ENCODE results near the gene GALNT9. TPM values are rescaled to one million over a fixed set of nuclear protein-coding genes. Genes with fewer than 3 reads are reported as not detected.

Gene GALNT9
- total RNA-seq, 1 experiment from 2014 or later: 2.6 TPM

- TF ChIP-seq CTCF (IDR thresholded peaks at IDR 0.05 in 2 of 3, conservative IDR thresholded peaks at IDR 0.05 in 1 of 3; ENCODE audit: borderline replicate concordance in 1 of 3, insufficient read depth in 1 of 3, low read depth in 2 of 3, low read length in 2 of 3) (no peak), YY1 (IDR thresholded peaks at IDR 0.05; ENCODE audit: extremely low read depth, insufficient replicate concordance, low read depth, low read length) (no peak), ZBTB33 (IDR thresholded peaks at IDR 0.05; ENCODE audit: extremely low read depth, insufficient replicate concordance, low read length) (no peak)
Measured at GRCh38 chr12:132170094-132170636, 159.2 kb downstream of the GALNT9 start (continued).

- H3K9me2 ChIP-seq (ENCODE audit: insufficient read depth): no peaks in the 10 kb centered on the region
- no peaks in the 10 kb centered on the region for H3K36me3 ChIP-seq (ENCODE audit: control insufficient read depth in 1 of 2, insufficient read depth in 2 of 2, low read length in 2 of 2)
- ChIA-PET RAD21 (ENCODE audit: low non-redundant PET in 1 of 2, low total read pairs in 2 of 2, uncharacterized antibody in 2 of 2, unreplicated experiment in 2 of 2) (interaction anchor here in 1 of 2 experiments (0.5 kb wide), 1 partner anchor 220 kb away, joined by 3 read pairs; the partner anchor contains the start of gene EP400), POLR2A (no interaction called here), CTCF (no interaction called here)
- H3K9me3 ChIP-seq (ENCODE audit: control insufficient read depth in 1 of 2, insufficient read depth in 1 of 2, low read depth in 1 of 2, low read length in 2 of 2): no peaks in the 10 kb centered on the region
- BruUV-seq (replicated peaks): no TSS peak
- no peaks in the 10 kb centered on the region for H3K4me1 ChIP-seq (ENCODE audit: control insufficient read depth in 1 of 2, insufficient read depth in 2 of 2, low read length in 2 of 2)
- intact Hi-C loops (cut with micrococcal nuclease): no loop called here
- no peak for ATAC-seq
- H2AFZ ChIP-seq (ENCODE audit: low read depth, low read length, poor library complexity, severe bottlenecking): no peak overlapping the region
- no peak overlapping the region for H3K4me3 ChIP-seq (replicated peaks in 1 of 2; ENCODE audit: low read depth in 1 of 2, low read length in 2 of 2)
- no peak overlapping the region for H3K27ac ChIP-seq (ENCODE audit: low read depth, low read length)
- H4K20me1 ChIP-seq (ENCODE audit: insufficient read depth): no peaks in the 10 kb centered on the region
- no peak overlapping the region for H3K4me2 ChIP-seq (ENCODE audit: low read length)
- no peaks in the 10 kb centered on the region for H3K27me3 ChIP-seq (ENCODE audit: insufficient read depth, low read length)
- no peaks in the 10 kb centered on the region for H3K79me2 ChIP-seq (ENCODE audit: insufficient read depth, low read length)
- no peak overlapping the region for H3K9ac ChIP-seq (ENCODE audit: low read length)
- no peak for TF ChIP-seq RAD21 (IDR thresholded peaks at IDR 0.05; ENCODE audit: low read depth)
- no peak for TF ChIP-seq CBX3 (IDR thresholded peaks at IDR 0.05; ENCODE audit: low read depth)
- TF ChIP-seq SRF (IDR thresholded peaks at IDR 0.05; ENCODE audit: low read depth): no peak
- no peak for TF ChIP-seq EGR1 (IDR thresholded peaks at IDR 0.05; ENCODE audit: low read depth)
- TF ChIP-seq POLR2AphosphoS5 (IDR thresholded peaks at IDR 0.05; ENCODE audit: low read depth, low read length): no peak
- TF ChIP-seq JUND (IDR thresholded peaks at IDR 0.05): no peak
- no peak for TF ChIP-seq ZFX (IDR thresholded peaks at IDR 0.05)
- no peak for TF ChIP-seq TCF7L2 (IDR thresholded peaks at IDR 0.05; ENCODE audit: borderline replicate concordance, extremely low read depth, insufficient read depth, insufficient read length)
- TF ChIP-seq YY1 (IDR thresholded peaks at IDR 0.05; ENCODE audit: extremely low read depth, insufficient replicate concordance, low read depth, low read length): no peak
- TF ChIP-seq EZH2phosphoT487 (IDR thresholded peaks at IDR 0.05; ENCODE audit: borderline replicate concordance): no peak
- no peak for DNase-seq (ENCODE audit: low read depth, low spot score)
Measured at GRCh38 chr12:132169376-132169775, 160.0 kb downstream of the GALNT9 start.

Data from HCT116 (cell line).